Fibroblast of the aortic adventitia (primary cell): Measurements from ENCODE around the gene WDR20. TPM values are rescaled to one million over a fixed set of nuclear protein-coding genes. Genes with fewer than 3 reads are reported as not detected.

ENCODE experiments used
- DNase-seq: peaks from one replicate; pipeline ENCODE4 v3.0.0-alpha.2; 2010; ENCODE audit warnings: low read depth
- H3K4me3 ChIP-seq: 2 replicates; pipeline ENCODE4 v1.5.1; 2011; ENCODE audit warnings: low read depth, mild to moderate bottlenecking, control low read depth, low read length, moderate library complexity
- CTCF ChIP-seq: IDR thresholded peaks from 2 replicates; pipeline ENCODE4 v1.5.1; 2011; ENCODE audit warnings: mild to moderate bottlenecking, low read length, control low read depth, inconsistent platforms; ENCODE audit not compliant: insufficient read depth
- total RNA-seq: library from RNA; depleted of rRNA; stranded (reverse); fragments of >200 nt; gene quantifications from 2 replicates; pipeline ENCODE4 v1.2.3, GENCODE V29; 2012; ENCODE audit warnings: low replicate concordance

Gene WDR20
- total RNA-seq, 1 donor, result 14.6 TPM

- DNase-seq, result no peak
- no peak for TF ChIP-seq CTCF
- H3K4me3 ChIP-seq, result no peak overlapping the region
Observed at GRCh38 chr14:102207831-102208365, 68.2 kb downstream of the WDR20 start.

- DNase-seq, result no peak
- H3K4me3 ChIP-seq, result no peak overlapping the region
- no peak for TF ChIP-seq CTCF
Observed at GRCh38 chr14:102208741-102209140, 69.0 kb downstream of the WDR20 start.

GRCh38 chr14:102209224-102209966, 69.7 kb downstream of the WDR20 start:
- no peak for DNase-seq
- H3K4me3 ChIP-seq, result no peak overlapping the region
- no peak for TF ChIP-seq CTCF

GRCh38 chr14:102210421-102211042, 70.8 kb downstream of the WDR20 start:
- no peak for DNase-seq
- H3K4me3 ChIP-seq, result no peak overlapping the region
- no peak for TF ChIP-seq CTCF

GRCh38 chr14:102211240-102211639, 71.5 kb downstream of the WDR20 start:
- H3K4me3 ChIP-seq, result no peak overlapping the region
- no peak for TF ChIP-seq CTCF
- DNase-seq, result no peak

- no peak for TF ChIP-seq CTCF
- no peak overlapping the region for H3K4me3 ChIP-seq
Observed at GRCh38 chr14:102212356-102212755, 72.7 kb downstream of the WDR20 start.

GRCh38 chr14:102212845-102213244, 73.1 kb downstream of the WDR20 start:
- DNase-seq, result no peak
- no peak for TF ChIP-seq CTCF
- no peak overlapping the region for H3K4me3 ChIP-seq

More at GRCh38 chr14:102212356-102212755, 72.7 kb downstream of the WDR20 start:
- DNase-seq, result no peak
